HCEC 1CT (cell line): ENCODE data around the gene FAM187B.
A peak's percentile ranks its signal among the peaks of the same experiment; 100 is the strongest.

Experiments used
- DNase-seq: peaks from one replicate; pipeline ENCODE4 v3.0.0-alpha.2; 2017

FAM187B gene

DNA sequence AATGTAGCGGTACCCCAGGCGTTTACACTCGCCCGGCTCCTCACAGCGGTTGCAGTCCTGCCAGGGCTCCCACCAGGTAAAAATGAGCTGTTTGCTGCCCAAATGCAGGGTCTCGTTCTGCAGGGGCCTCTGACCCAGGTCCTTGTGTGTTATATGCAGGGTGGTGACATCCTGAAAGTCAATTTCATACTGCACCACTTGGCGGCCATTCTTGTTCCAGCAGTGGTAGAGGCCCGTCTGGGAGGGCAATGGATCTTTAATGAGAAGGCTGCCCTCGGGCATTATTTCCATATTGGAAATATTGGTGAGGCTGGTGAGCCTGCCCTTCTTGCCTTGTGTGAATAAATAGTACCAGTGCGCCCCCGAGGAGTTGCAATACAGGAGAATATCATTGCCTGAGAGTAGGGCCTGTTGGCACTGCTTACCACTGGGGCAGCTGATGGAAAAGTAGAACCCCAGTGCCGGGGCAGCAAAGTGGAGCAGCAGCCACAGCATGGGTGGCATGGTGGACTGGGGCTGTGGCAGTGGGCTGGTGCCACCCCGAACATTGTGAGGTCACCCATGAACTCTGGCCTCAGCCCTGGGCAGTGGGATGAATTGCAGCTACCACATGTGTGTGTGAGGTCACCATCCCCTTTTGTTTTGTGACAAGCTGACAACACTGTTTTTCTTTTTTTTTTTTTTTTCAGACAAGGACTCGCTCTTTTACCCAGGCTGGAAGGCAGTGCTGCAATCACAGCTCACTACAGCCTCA, at the start of gene FAM187B:
FAM187B (minus strand) TSS at position 563 of the 754 bp plus-strand sequence; CDS start at position 504, 59 bp downstream.
- DNase-seq = no peak

DNA sequence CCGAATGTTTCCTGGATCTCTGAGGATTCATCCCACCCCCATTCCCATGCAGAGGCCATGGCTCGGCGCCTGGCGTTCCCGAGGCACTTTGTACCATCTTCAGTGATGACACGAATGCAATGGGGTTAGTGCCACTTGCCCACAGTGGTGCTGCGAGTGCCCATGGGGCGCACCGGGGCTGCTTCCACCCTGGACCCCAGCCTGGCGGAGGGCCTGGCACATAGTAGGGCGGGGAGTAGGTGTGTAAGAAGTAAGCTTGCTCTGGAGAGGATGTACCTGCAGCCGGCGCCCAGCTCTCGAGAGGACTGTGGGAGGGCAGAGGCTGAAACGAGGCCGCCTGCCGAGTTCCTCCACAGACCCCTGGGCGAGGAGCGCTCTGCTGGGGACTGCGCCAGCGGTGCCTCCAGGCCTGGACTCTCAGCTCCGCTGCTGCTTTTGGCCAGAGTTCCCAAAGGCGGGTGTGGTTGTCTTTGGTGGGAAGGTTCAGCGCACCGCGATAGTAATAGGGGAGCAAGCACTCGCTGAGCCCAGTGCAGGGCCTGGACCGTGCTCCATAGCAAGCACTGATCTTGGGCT, 48.3 kb upstream of the FAM187B start:
- no peak for DNase-seq

GRCh38 chr19:35274323-35274722, 45.8 kb upstream of the FAM187B start:
- no peak for DNase-seq

GRCh38 chr19:35273686-35274259, 45.2 kb upstream of the FAM187B start:
- DNase-seq = no peak

- no peak for DNase-seq
Observed at GRCh38 chr19:35272954-35273649, 44.6 kb upstream of the FAM187B start.

DNA sequence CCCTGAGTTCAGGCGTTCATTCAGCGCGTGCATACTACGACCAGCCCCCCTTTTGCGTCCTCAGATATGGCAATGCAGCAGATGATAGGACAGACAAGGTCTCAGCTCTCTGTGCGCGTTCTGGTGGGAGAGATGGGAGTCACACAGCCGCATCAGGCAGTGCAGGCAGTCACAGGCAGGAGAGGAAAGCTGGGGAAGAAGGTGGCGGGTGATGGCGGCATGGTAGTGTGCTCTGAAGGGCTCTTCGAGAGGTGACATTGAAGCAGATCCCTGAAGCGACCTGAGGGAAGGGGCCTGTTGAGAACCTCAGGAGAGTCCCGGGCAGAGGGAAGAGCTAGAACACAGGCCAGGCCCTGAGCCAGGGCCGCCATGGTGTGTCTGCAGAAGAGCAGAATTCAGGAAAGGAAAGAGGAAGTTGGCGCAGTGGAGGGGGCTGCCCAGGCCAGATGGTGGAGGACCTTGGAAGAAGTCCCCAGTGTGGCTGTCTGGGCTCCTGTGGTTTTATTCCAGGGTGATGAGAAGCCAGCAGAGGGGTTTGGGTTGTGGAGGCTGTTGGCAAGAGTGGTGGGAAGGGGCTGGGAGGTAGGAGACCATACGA, 43.7 kb upstream of the FAM187B start:
- no peak for DNase-seq

DNA sequence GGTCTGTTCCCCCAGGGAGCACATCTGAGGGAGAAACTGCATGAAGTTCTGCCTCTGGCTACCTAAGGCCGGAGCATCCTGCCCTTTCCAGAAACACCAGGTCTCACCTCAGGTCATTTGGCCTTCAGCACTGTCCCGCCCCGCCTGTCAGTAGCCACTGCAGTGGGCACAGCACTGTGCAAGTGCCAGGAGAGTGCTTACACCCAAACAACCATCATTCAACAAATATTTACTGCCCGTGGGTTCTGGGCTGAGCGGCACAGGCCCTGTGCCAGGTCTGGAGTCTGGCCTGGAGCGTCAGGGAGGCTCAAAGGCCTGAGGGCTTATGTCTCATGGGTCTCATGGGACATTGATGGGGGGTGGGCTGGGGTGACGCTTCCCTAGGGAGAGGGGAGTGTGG, 43.0 kb upstream of the FAM187B start:
- no peak for DNase-seq

- DNase-seq = no peak
Observed at GRCh38 chr19:35270381-35270811, 41.9 kb upstream of the FAM187B start.

DNA sequence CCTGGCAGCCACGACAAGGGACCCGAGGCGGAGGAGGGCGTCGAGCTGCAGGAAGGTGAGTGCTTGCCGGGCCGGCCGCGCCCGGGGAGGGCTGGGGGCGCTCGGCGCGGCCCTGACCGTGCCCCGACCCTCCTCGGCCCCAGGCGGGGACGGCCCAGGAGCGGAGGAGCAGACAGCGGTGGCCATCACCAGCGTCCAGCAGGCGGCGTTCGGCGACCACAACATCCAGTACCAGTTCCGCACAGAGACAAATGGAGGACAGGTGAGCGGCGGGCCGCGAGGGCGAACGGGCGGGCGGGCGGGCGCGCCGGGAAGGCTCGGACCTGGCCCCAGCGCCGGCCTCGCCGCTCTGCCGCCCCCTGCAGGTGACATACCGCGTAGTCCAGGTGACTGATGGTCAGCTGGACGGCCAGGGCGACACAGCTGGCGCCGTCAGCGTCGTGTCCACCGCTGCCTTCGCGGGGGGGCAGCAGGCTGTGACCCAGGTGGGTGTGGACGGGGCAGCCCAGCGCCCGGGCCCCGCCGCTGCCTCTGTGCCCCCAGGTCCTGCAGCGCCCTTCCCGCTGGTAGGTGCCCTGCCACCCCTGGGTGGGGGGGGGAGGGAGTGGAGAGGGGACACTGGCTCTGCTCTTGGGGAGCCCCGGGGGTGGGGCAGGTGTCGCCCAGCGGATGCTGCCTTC, 41.0 kb upstream of the FAM187B start:
- peak; percentile 75 for DNase-seq

DNA sequence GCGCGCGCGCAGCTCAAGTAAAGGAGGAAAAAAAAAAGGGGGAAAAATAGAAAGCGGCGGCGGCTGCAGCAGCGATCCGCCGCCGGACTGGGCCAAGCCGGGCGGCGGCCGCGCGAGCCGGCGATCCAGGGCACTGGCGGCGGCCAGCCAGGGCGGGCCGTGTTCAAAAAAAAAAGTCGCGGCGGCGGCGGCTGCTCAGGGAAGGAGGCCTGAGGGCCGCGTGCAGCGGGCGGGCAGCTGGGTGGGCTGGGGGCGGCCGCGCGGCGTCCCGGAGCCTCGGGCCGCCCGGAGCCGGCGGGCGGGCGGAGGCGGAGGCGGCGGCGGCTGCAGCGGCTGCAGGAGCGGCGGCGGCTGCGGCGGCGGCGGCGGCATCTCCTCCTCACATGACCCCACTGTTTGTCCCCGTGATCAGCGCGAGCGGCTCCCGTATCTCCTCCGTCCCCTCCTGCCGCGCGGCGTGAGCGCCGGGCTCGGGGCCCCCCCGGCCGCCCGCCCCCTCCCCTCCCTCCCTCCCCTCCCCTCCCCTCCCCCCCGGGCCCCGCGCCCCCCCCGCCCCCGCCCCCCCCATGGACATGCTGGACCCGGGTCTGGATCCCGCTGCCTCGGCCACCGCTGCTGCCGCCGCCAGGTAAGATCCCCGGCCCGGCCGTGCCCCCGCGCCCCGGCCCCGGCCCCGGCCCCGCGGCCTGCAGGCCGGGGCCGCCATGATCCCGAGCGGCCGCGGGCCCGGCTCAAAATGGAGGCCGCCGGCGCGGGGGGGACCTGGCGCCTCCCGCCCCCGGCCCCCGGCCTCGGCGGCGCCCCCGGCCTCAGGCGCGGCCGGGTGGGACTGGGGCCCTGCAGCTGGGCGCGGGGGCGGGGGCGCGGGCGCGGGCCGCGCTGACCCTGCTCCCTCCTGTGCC, 40.2 kb upstream of the FAM187B start, which contains the start of gene USF2:
USF2 (plus strand) TSS at position 427 of the 902 bp plus-strand sequence; CDS start at position 567, 140 bp downstream.
- peak; percentile 61 for DNase-seq

DNA sequence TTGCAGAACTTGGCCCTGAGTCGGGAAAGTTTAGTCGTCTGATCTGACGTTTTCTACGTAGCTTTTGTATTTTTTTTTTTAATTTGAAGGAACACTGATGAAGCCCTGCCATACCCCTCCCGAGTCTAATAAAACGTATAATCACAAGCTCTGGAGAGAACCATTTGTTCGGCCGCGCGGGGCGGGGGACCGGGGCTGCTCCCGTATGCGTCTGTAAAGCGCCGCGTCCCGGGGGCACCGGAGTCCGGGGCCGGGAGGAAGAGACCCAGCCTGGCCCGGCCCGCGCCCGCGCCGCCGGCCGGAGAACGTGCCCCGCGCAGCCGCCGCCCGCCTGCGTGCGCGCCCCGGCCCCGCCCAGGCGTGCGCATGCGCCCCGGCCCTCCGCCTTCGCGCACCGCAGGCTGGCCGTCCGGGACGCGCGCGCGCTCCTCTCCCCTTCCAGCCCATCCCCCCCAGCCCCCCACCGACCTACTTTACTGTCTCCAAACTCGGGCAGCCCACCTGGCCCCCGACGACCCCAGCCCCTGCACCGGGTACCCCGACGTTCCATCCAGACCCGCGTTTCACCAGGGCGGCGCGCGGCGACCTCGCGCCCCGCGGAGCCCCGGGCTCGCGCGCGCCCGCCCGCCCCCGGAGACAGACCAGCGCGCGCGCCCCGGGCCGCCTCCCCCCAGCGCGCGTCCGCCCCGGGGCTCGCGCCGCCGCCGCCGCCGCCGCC, 39.4 kb upstream of the FAM187B start:
- peak; percentile 70 for DNase-seq

DNA sequence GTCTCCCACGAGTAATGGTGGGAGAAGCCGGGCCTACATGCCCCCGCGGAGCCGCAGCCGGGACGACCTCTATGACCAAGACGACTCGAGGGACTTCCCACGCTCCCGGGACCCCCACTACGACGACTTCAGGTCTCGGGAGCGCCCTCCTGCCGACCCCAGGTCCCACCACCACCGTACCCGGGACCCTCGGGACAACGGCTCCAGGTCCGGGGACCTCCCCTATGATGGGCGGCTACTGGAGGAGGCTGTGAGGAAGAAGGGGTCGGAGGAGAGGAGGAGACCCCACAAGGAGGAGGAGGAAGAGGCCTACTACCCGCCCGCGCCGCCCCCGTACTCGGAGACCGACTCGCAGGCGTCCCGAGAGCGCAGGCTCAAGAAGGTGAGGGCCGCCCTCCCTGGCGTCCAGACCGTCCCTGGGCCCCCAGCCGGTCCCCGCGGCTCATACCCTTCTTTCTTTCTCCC, 38.8 kb upstream of the FAM187B start:
- peak; percentile 30 for DNase-seq

DNA sequence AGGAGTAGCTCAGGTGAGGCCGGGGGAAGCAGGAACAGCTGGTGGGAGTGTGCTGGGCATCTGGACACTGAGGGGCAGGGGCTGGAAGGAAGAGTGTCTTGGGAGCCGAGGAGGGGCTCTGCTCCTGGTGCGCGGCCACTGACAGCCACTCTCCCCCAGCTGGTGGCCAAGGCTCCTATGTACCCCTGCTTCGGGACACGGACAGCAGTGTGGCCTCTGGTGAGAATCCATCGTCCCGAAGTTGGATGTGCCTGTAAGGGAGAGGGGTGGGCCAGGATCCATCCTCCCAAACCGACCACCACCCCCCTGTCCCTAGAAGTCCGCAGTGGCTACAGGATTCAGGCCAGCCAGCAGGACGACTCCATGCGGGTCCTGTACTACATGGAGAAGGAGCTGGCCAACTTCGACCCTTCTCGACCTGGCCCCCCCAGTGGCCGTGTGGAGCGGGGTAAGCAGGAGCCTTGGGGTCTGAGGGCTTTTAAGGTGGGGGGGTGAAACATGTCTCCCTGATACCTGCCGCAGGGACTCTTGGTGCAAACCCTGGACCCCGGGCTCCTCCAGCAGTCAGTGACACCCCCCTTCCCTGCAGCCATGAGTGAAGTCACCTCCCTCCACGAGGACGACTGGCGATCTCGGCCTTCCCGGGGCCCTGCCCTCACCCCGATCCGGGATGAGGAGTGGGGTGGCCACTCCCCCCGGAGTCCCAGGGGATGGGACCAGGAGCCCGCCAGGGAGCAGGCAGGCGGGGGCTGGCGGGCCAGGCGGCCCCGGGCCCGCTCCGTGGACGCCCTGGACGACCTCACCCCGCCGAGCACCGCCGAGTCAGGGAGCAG, 38.2 kb upstream of the FAM187B start:
- no peak for DNase-seq

DNA sequence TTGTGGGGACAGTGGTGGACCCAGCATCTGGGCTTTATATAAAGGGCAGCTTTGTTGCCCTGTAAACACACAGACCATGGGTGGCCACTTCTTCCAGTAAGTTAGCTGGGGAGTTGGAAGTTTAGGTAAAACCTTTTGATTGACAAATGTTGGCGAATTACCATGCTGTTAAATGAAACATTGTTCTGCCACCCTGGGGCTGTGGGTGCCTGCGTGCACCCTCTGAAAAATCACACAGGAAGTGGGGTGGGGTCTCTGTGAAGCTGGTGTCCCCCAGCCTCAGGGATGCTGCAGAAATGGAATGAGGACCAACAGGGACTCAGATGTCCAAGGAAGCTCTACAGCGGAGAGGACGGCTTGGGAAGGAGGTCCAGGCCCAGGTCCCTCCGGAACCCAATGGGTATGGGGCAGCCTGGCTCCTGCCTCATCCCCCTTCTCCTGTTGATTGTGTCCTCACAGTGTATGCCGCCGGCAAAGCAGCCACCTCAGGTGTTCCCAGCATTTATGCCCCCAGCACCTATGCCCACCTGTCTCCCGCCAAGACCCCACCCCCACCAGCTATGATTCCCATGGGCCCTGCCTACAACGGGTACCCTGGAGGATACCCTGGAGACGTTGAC, 37.5 kb upstream of the FAM187B start:
- DNase-seq = no peak

DNA sequence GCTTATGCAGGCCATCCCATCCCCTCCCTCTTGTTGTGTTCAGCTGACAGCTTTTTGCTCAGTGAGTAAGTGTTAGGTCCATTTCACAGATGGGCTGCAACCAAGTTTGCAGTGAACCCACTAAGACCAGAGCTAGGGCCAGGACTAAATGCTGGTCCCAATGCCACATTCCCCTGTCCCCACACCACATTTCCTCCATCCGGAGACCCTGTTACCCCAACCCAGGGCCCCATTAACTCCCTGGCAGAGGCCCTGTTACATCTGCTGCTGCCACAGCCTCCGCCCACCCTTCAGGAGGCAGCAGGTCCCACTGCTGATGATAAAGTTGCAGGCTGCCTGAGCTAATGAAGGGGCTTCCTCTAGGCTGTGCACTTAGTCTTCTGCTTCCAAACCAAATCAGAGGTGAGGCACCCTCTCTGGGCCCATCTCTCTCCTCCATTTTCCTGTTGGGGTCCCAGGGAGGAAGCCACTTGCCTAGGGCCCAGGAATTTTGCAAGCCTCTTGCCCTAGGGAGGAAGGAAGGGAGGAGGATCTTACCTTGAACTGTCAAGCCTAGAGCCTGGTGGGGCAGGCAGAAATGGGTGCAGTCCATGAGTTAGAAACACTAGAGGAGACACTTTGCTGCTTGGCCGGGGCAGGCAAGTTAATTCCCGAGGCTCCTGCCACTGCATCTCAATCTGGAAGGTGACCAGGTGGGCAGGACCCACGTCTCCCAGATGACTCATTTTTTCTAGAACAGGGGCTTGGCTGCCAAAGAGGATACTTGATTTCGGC, 36.8 kb upstream of the FAM187B start:
- DNase-seq = no peak

DNA sequence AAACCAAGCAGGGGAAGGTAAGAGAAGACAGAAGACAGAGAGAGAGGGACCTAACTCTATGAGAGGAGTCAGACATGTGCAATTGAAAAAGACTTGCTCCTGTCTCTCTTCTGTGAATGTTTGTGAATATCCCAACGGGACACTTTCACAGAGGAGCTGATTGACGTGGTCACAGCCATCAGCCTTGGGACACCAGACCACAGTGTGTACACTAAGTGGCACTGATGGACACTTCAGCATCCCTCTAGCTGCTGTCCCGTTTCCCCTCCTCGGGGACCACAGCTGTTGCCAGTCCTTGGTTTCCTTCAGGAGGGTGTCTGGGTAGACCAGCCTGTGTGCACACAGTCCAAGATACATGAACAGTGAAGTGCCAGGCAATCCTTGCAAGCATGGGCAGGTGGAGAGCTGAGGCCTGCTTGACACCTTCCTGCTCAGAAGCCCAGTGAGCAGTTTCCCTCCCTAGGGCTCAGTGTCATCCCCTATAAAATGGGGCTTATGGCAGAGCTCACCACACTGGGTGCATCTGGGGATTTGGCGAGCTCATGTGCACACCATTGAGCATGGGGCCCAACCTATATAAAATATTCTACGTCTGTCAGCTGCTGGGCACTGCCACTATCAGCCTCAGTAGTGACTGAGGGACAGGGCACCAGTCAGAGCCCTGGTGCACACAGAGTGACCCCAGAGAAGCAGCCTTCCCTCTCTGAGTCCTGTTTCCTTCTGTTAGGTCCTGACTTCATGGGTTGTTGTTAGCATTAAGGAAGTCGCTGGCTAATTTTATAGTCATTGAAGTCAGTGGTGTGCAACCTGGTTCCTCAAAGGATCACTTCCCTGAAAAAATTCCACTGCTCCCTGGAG, 36.0 kb upstream of the FAM187B start:
- DNase-seq = no peak

GRCh38 chr19:35262101-35262761, 33.7 kb upstream of the FAM187B start:
- no peak for DNase-seq
